IPS-18c (cell line): ENCODE data around the gene FAM200C.
A peak's percentile ranks its signal among the peaks of the same experiment; 100 is the strongest.

Source experiments
- H3K4me3 ChIP-seq: 2 replicates; pipeline ENCODE4 v1.7.0; 2013; ENCODE audit warnings: low read depth, mild to moderate bottlenecking, low read length, moderate library complexity; ENCODE audit not compliant: insufficient read depth
- H3K9me3 ChIP-seq: one replicate; pipeline ENCODE4 v1.6.1; 2013; ENCODE audit warnings: mild to moderate bottlenecking, low read length, moderate library complexity; ENCODE audit not compliant: control insufficient read depth, insufficient read depth

The FAM200C gene

GRCh38 chr5:160377651-160378050, 22.2 kb downstream of the FAM200C start:
- no peaks in the 10 kb centered on the region for H3K9me3 ChIP-seq
- no peak overlapping the region for H3K4me3 ChIP-seq

DNA sequence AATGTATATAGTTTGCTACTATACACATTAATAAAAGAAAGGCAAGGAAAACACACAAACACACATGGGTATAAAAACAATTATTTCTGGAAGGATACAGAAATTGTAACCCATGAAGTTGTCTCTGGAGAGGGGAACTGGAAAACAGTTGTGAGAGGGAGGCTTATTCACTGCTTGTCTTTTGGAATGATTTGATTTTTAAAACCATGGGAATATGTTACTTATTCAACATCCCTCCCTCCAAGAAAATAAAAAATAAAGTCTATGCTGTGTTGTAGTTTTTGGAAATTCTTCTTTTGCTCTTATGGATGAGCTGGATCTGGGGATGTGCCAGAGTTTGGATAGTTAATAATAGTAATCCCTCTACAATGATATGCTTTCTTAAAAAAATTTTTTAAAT, 23.4 kb downstream of the FAM200C start:
- no peak overlapping the region for H3K4me3 ChIP-seq
- H3K9me3 ChIP-seq = no peaks in the 10 kb centered on the region

- H3K9me3 ChIP-seq = no peaks in the 10 kb centered on the region
- H3K4me3 ChIP-seq = no peak overlapping the region
These were observed 24.2 kb downstream of the FAM200C start for GRCh38 chr5:160375701-160376100.

DNA sequence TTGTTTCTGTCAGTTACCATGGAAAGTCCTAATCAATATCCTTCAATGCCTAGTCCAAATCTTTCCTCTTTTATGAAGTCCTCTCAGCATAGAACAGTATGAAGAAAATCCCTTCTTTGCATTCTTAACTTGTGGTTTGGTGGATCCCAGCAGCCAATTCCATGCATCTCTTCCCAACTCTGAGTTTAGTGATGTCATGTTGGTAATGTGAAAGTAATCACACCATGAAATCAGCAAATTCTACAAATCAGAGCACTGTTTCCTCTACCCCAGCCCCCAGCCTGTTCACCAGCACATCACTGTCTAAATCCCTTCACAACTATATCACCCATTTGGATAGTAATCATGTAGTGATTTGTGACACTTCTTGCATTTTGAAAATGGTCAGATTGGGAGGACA, 24.7 kb downstream of the FAM200C start:
- H3K9me3 ChIP-seq = no peaks in the 10 kb centered on the region
- no peak overlapping the region for H3K4me3 ChIP-seq

DNA sequence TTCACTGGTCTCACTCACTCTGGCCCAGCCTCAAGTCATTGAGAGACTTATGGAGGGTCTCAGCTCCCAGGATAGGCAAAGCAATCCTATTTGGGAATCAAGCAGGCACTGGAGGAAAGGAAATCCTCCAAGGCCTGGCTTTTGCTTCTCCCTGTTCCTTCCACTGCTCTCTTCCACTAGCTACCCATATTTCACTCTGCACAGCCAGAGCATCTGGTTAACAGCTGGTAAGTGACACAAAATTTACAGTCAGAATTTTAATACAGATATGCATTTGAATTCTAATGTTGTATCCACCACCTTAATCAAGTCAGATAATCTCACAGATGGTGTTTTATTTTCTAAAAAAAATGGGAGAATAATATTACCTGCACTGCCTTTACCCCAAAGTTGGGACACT, 28.6 kb downstream of the FAM200C start:
- no peaks in the 10 kb centered on the region for H3K9me3 ChIP-seq
- H3K4me3 ChIP-seq = no peak overlapping the region

GRCh38 chr5:160370713-160371034, 29.2 kb downstream of the FAM200C start:
- H3K4me3 ChIP-seq = peak overlapping the region; percentile 40; the same call in 1 of the 2 replicates

DNA sequence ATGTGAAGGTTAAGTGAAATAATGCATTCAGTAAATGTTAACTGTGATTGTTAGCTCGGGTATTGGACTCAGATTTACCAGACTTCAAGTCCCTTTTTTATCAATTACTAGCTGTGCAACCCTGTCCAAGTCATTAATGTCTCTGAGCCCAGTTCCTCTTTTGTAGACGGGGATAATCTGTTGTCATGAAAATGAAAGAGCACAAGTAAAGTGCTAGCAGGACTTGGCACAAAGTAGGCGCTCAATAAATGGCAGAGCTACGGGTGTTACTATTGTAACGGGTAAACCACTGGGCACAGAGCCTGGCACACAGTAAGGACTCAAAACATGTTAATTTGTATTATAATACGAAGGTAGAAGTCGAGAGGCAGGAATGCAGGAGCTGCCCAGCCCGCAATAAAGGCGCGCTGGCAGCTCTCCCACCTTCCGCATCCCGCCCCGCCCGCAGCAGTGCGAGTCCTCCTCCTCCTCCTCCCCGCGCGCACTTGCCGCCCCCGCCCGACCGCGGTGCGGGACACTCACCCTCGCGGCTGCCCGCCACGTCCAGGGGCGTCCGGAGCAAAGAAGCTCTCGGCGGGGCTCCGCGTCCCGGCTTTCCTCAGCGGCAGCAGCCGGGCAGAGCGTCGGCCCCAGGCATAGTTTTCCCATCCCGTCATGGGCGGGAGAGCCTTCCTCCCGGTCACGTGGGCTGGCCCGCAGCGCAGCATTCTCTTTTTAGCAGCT, 29.7 kb downstream of the FAM200C start, which contains the start of gene C1QTNF2:
Gene C1QTNF2 (minus strand): TSS at position 637 of the 723 bp plus-strand sequence. CDS start 15,615 bp downstream, outside the sequence.
- Histone ChIP-seq H3K4me3 (peak within 1 kb of the TSS; percentile 40; the same call in 1 of the 2 replicates), H3K9me3 (no peaks in the 10 kb centered on the region)

More at GRCh38 chr5:160370713-160371034, 29.2 kb downstream of the FAM200C start:
- no peaks in the 10 kb centered on the region for H3K9me3 ChIP-seq

DNA sequence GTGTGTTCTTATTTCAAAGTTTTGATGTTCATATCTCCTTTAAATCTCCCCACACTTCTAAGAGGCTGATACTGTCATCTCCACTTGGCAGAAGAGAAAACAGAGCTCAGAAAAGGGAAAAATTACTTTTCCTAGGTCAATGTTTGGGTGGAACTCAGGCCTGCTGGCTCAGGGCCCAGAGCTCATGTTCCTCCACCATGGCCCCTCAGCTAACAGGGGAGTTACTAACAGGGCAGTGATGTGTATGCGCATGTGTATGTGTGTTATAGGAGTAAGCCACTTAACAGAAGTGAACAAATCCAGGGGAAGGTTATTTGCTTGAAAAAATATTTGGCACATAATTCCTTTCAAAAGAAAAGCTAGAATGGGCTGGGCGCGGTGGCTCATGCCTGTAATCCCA, 32.0 kb downstream of the FAM200C start:
- no peak overlapping the region for H3K4me3 ChIP-seq
- peaks cover 2% of the 10 kb centered on the region for H3K9me3 ChIP-seq

- Histone ChIP-seq H3K4me3 (no peak overlapping the region), H3K9me3 (peaks cover 2% of the 10 kb centered on the region)
These were observed 32.6 kb downstream of the FAM200C start for GRCh38 chr5:160367261-160367660.

DNA sequence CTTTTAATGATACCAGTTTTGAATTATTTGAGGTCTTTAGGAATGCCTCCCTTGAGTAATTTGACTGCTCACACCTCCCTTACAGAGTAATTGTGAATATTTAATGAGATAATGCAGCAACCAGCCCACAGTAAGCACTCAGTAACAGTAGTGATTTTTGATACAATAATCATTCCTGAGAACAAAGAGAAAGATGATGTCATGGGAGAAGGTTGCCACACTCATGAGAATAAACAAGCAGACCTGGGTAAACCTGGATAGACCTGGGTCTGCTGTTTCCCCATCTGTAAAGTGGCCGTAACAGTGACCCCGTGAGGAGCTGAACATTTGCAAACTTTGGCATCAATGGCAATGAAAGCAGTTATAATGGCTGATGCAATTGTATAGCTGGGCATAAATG, 33.6 kb downstream of the FAM200C start:
- H3K4me3 ChIP-seq = no peak overlapping the region
- peaks cover 2% of the 10 kb centered on the region for H3K9me3 ChIP-seq

DNA sequence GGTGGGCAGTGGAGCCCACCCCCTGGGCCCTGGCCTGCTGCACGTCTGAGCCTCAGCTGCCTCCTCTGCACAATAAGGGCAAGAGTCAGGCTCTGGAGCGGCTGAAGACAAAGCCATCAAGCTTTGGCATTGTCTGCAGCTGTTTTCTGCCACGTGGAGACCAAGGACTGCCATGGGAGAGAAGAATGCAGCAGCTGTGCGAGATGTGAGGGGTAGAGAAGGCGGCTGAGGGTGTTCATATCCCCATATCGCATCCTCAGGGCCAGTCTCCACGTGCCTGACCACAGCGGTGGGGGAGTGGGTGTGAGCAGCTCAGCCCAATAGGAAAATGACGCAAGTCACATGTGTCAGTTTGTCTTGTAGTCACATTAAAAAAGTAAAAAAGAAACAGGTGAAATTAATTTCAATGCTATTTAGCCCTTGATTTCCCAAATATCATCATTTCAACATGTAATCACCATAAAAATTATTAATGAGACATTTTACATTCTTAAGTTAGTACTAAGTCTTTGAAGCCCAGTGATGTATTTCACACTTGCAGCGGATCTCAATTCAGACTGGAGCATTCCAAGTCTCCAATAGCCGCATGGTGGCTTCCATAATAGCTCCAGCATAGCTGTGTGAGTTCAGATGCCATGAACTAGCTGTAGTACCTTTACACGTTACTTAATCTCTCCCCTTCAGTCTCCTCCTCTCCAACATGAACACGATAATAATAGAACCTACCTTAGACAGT, 36.0 kb downstream of the FAM200C start:
- peaks cover 2% of the 10 kb centered on the region for H3K9me3 ChIP-seq
- no peak overlapping the region for H3K4me3 ChIP-seq

DNA sequence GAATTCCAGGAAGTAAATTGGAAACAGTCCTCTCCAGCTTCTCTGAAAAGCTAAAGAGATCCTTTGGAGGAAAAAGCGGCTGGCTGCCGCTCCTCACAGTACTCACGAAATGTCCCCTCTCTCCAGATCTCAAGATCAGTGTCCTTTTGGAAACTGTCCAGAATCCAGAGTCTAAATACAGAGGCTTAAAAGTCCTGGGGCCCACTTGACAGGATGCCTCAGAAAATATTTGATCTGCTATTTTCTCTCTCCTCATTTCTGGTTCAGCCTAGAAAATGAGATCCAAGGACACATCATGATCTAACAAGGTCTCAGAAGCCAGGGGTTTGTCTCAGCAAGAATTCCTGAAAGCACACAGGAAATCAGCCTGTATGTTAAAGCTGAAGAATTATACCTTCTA, 36.6 kb downstream of the FAM200C start:
- peaks cover 2% of the 10 kb centered on the region for H3K9me3 ChIP-seq
- H3K4me3 ChIP-seq = no peak overlapping the region

- H3K9me3 ChIP-seq = peaks cover 2% of the 10 kb centered on the region
- no peak overlapping the region for H3K4me3 ChIP-seq
These were observed 38.1 kb downstream of the FAM200C start for GRCh38 chr5:160361624-160362228.

- H3K4me3 ChIP-seq = no peak overlapping the region
- H3K9me3 ChIP-seq = peaks cover 2% of the 10 kb centered on the region
These were observed 39.5 kb downstream of the FAM200C start for GRCh38 chr5:160360310-160360709.

DNA sequence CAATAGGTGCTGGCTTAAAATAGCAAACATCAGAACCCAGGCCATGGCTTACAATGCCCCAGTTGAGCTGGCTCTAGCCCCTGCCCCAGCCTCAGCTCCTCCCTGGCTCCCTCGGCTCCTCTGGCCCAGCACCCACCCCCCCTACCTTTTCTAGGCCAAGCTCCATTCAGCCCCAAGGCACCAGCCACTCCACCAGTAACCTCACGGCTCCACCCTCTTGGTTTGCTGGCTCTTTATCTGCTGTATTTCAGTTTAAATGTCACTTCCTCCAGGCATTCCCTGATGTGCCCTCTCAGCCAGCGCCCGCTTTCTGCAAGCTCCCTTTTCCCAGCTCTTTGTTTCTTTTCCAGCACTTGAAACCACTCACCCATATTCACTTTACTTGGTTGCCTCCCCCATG, 40.0 kb downstream of the FAM200C start:
- Histone ChIP-seq H3K9me3 (peaks cover 2% of the 10 kb centered on the region), H3K4me3 (no peak overlapping the region)

DNA sequence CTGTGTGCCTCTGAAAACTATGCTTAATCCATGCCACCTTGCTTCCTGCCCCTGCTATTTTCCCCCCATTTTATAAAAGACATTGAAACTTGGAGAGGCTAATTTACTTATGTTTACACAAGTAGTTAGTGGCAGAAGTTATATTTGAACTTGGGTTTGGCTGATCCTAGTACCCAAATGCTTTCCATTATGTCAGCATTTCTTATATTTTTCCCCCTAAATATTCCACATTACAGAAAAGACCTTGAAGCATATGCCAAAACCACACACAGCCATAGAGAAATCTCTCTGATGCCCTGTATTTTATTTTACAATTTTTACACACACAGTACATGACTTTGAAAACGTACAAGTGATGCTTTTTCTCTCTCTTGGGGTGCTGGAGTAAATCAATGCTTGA, 40.6 kb downstream of the FAM200C start:
- H3K4me3 ChIP-seq = no peak overlapping the region
- peaks cover 2% of the 10 kb centered on the region for H3K9me3 ChIP-seq

DNA sequence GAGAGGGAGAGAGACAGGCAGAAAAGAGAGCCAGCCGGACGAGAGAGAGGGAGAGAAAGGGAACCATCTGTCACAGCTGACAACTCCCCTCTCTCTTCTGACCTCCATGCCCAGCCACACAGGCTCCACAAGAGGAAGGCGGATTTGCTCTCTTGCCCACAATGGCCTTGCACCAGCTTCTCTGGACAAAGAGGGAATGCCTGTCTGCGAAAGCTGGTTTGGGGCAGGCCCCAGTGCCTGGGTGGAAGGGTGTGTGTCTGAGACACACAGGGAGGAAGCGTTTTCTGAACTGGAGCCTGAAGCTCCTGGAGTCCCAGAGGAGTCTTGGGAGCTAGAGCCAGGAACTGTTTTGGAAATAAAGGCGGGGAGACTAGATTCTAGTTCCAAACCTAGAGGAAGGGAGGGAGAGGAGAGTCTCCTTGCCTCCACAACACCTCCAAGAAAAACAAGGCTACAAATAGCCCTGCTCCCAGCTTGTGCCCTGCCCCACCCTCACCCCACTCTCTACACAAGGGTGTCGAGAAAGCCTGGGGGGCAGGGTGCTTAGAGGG, 41.9 kb downstream of the FAM200C start:
- no peak overlapping the region for H3K4me3 ChIP-seq
- no peaks in the 10 kb centered on the region for H3K9me3 ChIP-seq

GRCh38 chr5:160357394-160357793, 42.5 kb downstream of the FAM200C start:
- Histone ChIP-seq H3K9me3 (no peaks in the 10 kb centered on the region), H3K4me3 (no peak overlapping the region)
